Heart right ventricle (tissue), 16 donors: Measurements from ENCODE around the gene KLHL22. TPM values are rescaled to one million over a fixed set of nuclear protein-coding genes. Genes with fewer than 3 reads are reported as not detected.
A peak's percentile ranks its signal among the peaks of the same experiment; 100 is the strongest.
"Not testable (repeated sequence)": the region's sequence is repeated elsewhere in the genome, so short reads cannot be mapped to it uniquely, and the experiment has no call there.

Experiments used
- ATAC-seq, 8 donors: fragments of 200-7000 bp; cut with Tn5 transposase; one replicate each; pipeline ENCODE4 v1.9.1; 2020; ENCODE audit warnings: mild to moderate bottlenecking in 8 of 8, moderate library complexity in 8 of 8, moderate number of reproducible peaks in 1 of 8
- DNase-seq, 2 donors: peaks; one replicate each; pipeline ENCODE4 v3.0.0-alpha.2; 2020
- H3K27ac ChIP-seq, 10 donors: fragments of 200-600 bp; sonication (generic) in 2 of 10; one replicate each; pipeline versions ENCODE4 v1.5.0 to v1.8.0; 2020 to 2022; ENCODE audit warnings: mild to moderate bottlenecking in 3 of 10
- H3K27me3 ChIP-seq, 7 donors: fragments of 200-600 bp; one replicate each; pipeline ENCODE4 v1.8.0; 2021 to 2022; ENCODE audit warnings: mild to moderate bottlenecking in 2 of 7
- H3K36me3 ChIP-seq, 9 donors: fragments of 200-600 bp; sonication (generic) in 1 of 9; one replicate each; pipeline versions ENCODE4 v1.5.0 to v1.8.0; 2020 to 2022; ENCODE audit warnings: mild to moderate bottlenecking in 2 of 9
- H3K4me1 ChIP-seq, 9 donors: fragments of 200-600 bp; sonication (generic) in 1 of 9; one replicate each; pipeline versions ENCODE4 v1.5.0 to v1.8.0; 2020 to 2022; ENCODE audit warnings: mild to moderate bottlenecking in 4 of 9
- H3K4me3 ChIP-seq, 10 donors: fragments of 200-600 bp; sonication (generic) in 2 of 10; one replicate each; pipeline versions ENCODE4 v1.5.0 to v1.8.0; 2020 to 2022; ENCODE audit warnings: mild to moderate bottlenecking in 7 of 10, moderate library complexity in 2 of 10
- H3K9me3 ChIP-seq, 11 donors: fragments of 200-600 bp in 10 of 11; sonication (generic) in 2 of 11; one replicate each; pipeline versions ENCODE4 v1.5.0 to v1.8.0; 2013 to 2022; ENCODE audit warnings: mild to moderate bottlenecking in 2 of 11, control low read depth in 1 of 11, moderate library complexity in 1 of 11
- WGBS, 2 donors: extraction: QIAGEN DNeasy Blood & Tissue Kit; methylation state at CpG; one replicate each; pipeline ENCODE4 v1.1.7; 2013; ENCODE audit warnings: inconsistent platforms in 1 of 2; 5-methylcytosine and 5-hydroxymethylcytosine counted together
- intact Hi-C, 10 donors: fragments of 100-400 bp; cut with DNase I; formaldehyde crosslinking; loops; one replicate each; pipeline versions ENCODE4 v1.11.1 to v1.14.2; 2022
- polyA plus RNA-seq, 2 donors: library from polyadenylated mRNA; stranded (reverse); fragments of 200-250 nt; gene quantifications; one replicate each; pipeline ENCODE4 v1.2.3, GENCODE V29; 2013
- total RNA-seq, 10 donors: library from RNA; stranded (reverse); fragmentation: NEBNext Ultra II Directional in 3 of 10; extraction: Animal tissue kit (Norgen Biotek cat#: 25700) in 3 of 10; gene quantifications; one replicate each; pipeline versions ENCODE4 v1.2.1 to v1.2.4, GENCODE V29; 2021 to 2023
- TF ChIP-seq, protein P1 (sequence below), 9 donors: fragments of 200-600 bp; sonication (generic) in 2 of 9; IDR thresholded peaks; one replicate each; pipeline versions ENCODE4 v1.5.0 to v1.8.0; 2021 to 2022; ENCODE audit warnings: antibody characterized with exemption in 9 of 9, mild to moderate bottlenecking in 5 of 9, moderate library complexity in 1 of 9
- donor health status: Arrhythmogenic right ventricular cardiomyopathy.
- donor health status: ischemic (EF 13 %, LVEDD 7.1; RV severe dilation, severe dysfunction).
- donor health status: healthy with polysubstance abuse.
- donor health status: DM: no; HTN: yes; CAD: no.
- donor health status: DM: no; HTN: no; CAD: no.
- donor health status: ischemic (EF 25% LVEDD 6.9; RV normal size, moderate dysfunction).
- donor health status: ischemic (EF 25% LVEDD 5.7; RV mildly dilated, moderate dysfunction).
- donor health status: healthy.
- donor health status: DM: yes; HTN: yes; CAD: no.
- donor health status: Ischemic cardiomyopathy.
- donor health status: ischemic (EF 35%, LVEDD 5.7; RV mildly dilated, moderate dysfunction).
- donor health status: nonischemic (EF 11% LVEDD 7.7; RV severe dilation, severe dysfunction).
- donor health status: DM: yes; HTN: yes; CAD: no.
- donor health status: PGD.
- donor health status: ischemic (EF 29% LVEDD 5.4; RV normal size, mild dysfunction).
- donor health status: nonischemic (EF 23%, LVEDD 6.1; RV moderate dilation, normal function).

KLHL22 gene
- total and polyA plus RNA-seq, 12 donors = 11.3 to 29.3 (median 17.3) TPM

DNA sequence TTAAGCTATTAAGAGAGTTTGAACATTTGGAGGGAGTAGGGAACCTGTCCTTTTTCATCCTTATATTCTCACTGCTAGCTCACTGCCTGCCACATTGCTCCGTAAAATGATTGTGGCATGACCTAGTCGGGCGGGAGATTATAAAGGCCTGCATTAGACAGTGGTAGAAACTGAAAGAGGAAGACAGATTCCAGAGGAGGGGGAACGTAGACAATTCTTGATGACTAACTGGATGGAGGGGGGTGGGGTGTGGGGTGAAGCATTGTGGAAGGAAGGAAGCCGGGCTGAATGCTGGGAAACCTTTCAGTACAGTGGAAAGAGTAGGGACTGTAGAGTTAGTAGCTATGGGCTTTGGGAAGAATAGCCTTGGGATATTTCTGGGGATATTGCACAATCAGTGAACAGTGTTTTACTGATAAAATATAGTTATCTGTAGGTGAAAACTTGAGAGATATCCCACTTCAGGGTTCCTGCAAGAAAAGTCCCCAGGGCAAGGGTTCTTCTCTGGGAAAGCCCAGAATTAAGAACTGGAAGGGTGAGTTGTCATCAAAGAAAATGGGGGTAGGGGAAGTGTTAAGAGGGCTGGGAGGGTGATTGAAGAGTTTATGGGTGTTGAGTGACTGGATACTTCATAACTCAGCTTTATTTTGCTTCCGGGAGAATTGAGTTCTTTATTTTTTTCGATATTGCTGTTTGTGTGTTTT lies 13.9 kb upstream of the KLHL22 start:
- Histone ChIP-seq H3K27ac (peak overlapping the region; percentile 52 to 98 (median 94)), H3K9me3 (no peaks in the 10 kb centered on the region), H3K4me3 (peak overlapping the region in 9 of 10 donors; percentile 72 to 98 (median 85)), H3K36me3 (peaks cover 0 to 18% (median 0%) of the 10 kb centered on the region in 9 donors), H3K4me1 (peaks cover 22 to 65% (median 51%) of the 10 kb centered on the region in 9 donors), H3K27me3 (no peaks in the 10 kb centered on the region)
- DNase-seq (peak; percentile 31 to 90), ATAC-seq (peak; percentile 67 to 89 (median 78))
- 25 to 27% methylated on average over 7 of the region's 7 CpGs for WGBS, 2 donors
- intact Hi-C loops = loop anchor here in 5 of 10 donors (5.0 kb wide), 3 partner anchors 43 to 58 kb away; no protein-coding TSS in a partner anchor
- TF ChIP-seq, protein P1, sequence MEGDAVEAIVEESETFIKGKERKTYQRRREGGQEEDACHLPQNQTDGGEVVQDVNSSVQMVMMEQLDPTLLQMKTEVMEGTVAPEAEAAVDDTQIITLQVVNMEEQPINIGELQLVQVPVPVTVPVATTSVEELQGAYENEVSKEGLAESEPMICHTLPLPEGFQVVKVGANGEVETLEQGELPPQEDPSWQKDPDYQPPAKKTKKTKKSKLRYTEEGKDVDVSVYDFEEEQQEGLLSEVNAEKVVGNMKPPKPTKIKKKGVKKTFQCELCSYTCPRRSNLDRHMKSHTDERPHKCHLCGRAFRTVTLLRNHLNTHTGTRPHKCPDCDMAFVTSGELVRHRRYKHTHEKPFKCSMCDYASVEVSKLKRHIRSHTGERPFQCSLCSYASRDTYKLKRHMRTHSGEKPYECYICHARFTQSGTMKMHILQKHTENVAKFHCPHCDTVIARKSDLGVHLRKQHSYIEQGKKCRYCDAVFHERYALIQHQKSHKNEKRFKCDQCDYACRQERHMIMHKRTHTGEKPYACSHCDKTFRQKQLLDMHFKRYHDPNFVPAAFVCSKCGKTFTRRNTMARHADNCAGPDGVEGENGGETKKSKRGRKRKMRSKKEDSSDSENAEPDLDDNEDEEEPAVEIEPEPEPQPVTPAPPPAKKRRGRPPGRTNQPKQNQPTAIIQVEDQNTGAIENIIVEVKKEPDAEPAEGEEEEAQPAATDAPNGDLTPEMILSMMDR (IDR thresholded peaks at IDR 0.05) = no peak

- TF ChIP-seq, protein P1 (IDR thresholded peaks at IDR 0.05) = no peak
- WGBS, 2 donors = 27 to 34% methylated on average over 10 of the region's 10 CpGs
- no peaks in the 10 kb centered on the region for H3K9me3 ChIP-seq
- no peaks in the 10 kb centered on the region for H3K27me3 ChIP-seq
- peaks cover 0 to 11% (median 0%) of the 10 kb centered on the region in 9 donors for H3K36me3 ChIP-seq
- peak overlapping the region in 9 of 10 donors; percentile 72 to 98 (median 85) for H3K4me3 ChIP-seq
- no peak for DNase-seq
- peak overlapping the region; percentile 52 to 98 (median 94) for H3K27ac ChIP-seq
- peaks cover 21 to 59% (median 49%) of the 10 kb centered on the region in 9 donors for H3K4me1 ChIP-seq
- ATAC-seq = peak in 1 of 8 donors; percentile 2
- intact Hi-C loops = loop anchor here in 5 of 10 donors (5.0 kb wide), 3 partner anchors 43 to 58 kb away; no protein-coding TSS in a partner anchor
These were observed 13.2 kb upstream of the KLHL22 start for GRCh38 chr22:20508815-20509271.

GRCh38 chr22:20508067-20508755 lies 12.6 kb upstream of the KLHL22 start:
- Histone ChIP-seq H3K4me3 (peak overlapping the region; percentile 72 to 98 (median 85)), H3K27ac (peak overlapping the region; percentile 80 to 98 (median 94)), H3K4me1 (peaks cover 21 to 53% (median 46%) of the 10 kb centered on the region in 9 donors)
- intact Hi-C loops = loop anchor here in 5 of 10 donors (5.0 kb wide), 3 partner anchors 44 to 59 kb away; no protein-coding TSS in a partner anchor
- H3K36me3 ChIP-seq, H3K9me3 ChIP-seq, DNase-seq, H3K27me3 ChIP-seq: not testable (repeated sequence)
- 3 to 5% methylated on average over 21 of the region's 21 CpGs for WGBS, 2 donors
- ATAC-seq = peak in 6 of 8 donors; percentile 1 to 23 (median 2)

DNA sequence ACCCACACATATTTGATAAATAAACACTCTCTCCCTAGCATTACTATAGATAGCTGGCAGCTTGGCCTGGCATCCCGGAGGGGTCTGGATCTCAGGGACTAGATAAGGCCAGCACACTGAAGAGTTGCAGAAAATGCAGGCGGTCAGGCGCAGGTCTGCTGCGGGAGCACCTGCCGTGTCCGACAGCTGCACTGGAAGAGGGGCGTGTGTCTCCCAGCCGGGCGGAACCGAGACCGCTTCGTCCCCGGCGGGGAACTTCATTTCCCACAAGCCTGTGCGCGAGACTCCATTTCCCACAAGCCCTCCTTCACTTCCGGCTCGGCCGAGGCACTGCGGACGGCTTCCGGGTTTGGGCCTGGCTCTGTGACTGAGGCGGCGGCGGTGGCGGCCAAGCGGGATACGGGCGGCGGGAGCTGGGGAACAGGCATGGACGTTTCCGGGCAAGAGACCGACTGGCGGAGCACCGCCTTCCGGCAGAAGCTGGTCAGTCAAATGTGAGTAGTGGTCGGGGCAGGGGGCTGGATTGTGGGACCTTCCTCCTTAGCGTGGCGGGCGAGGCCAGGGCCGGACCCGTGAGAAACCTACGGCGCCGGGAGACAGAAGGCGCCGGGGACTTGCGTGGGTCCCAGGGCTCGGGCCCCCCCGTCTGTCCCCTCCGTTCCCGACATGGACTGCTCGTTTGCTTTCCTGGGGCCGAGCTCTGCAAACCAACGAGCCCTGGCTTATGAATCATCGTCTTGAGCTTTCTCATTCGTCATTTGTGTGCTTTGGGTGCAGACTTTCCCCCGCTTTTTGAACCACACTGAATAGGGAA lies 11.9 kb upstream of the KLHL22 start, which contains the start of gene MED15:
TSS of gene MED15 (plus strand) at position 358 of the 814 bp plus-strand sequence. CDS start at position 427, 69 bp downstream.
- H3K36me3 ChIP-seq = peaks cover 0 to 7% (median 0%) of the 10 kb centered on the region in 9 donors
- peaks cover 21 to 50% (median 42%) of the 10 kb centered on the region in 9 donors for H3K4me1 ChIP-seq
- TF ChIP-seq, protein P1 (IDR thresholded peaks at IDR 0.05) = no peak
- DNase-seq (peak; percentile 91 to 93), ATAC-seq (peak; percentile 92 to 95 (median 93))
- no peaks in the 10 kb centered on the region for H3K9me3 ChIP-seq
- H3K4me3 ChIP-seq = peak within 1 kb of the TSS; percentile 72 to 98 (median 85)
- WGBS, 2 donors = 0 to 1% methylated on average over 58 of the region's 58 CpGs
- peak within 1 kb of the TSS; percentile 80 to 98 (median 94) for H3K27ac ChIP-seq
- no peaks in the 10 kb centered on the region for H3K27me3 ChIP-seq
- intact Hi-C loops = loop anchor here in 5 of 10 donors (5.0 kb wide), 3 partner anchors 45 to 60 kb away; no protein-coding TSS in a partner anchor
